Mucosa of gallbladder (tissue), 1 donor: Measurements from ENCODE around the gene ATXN1. TPM values are rescaled to one million over a fixed set of nuclear protein-coding genes. Genes with fewer than 3 reads are reported as not detected.

Experiments used
- DNase-seq: peaks from one replicate; pipeline ENCODE4 v3.0.0-alpha.2; 2020; ENCODE audit warnings: low spot score
- total RNA-seq: library from RNA; stranded (reverse); gene quantifications from one replicate; pipeline ENCODE4 v1.2.1, GENCODE V29; 2021
- donor health status: DM: no; HTN: no; CAD: no.

Gene ATXN1
- total RNA-seq, 1 donor from 2014 or later, result 71.0 TPM

DNA sequence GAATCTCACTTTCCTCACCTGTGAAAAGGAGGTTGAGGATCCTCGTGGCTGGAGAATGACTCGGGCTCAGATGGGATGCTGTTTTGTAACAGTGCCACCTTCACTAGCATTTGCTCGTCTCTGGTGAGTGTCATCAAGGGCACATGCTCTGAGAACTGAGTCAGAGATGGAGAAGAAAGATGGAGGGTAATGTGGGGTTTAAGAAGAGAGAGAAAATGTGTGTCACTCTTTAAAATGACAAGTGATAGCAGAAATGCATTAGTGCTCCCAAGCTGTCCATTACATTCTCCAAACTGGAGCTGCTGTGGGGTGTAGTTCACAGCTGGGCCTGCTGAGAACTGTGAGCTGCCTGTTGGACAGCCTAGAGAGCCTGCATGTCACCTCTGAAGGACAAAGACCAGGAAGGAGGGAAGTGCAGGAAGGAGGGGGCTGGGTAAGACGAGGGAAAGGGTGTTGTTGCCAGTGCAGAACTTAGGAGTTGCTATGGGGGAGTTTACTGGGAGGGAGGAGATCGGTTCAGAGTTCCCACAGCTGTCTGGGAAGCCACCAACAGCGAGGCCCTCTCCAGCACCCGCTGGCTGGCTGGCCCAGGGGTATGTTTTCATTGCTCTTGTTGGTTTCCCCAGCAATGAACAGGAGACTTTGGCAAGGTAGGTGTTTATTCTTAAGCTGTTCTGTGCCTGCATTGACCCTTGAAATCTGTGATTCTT is 503.1 kb downstream of the ATXN1 start:
- no peak for DNase-seq

DNA sequence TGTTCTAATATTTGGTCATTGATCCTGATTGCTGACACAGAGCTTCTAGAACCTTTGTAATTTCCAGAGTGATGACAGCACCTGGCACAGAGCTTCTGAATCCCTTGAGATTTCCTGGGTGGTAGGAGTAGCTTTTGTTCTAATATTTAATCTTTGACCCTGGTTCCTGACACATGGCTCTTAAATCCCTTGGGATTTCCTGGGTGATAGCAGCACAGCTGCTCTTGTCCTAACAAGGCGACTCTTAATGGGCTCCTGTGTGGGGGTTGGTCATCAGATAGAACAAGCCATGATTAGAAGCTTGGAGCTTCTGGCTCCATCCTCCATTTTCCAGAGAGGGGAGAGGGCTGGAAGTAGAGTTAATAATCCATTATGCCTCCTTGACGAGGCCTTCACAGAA is 504.5 kb downstream of the ATXN1 start:
- no peak for DNase-seq

DNA sequence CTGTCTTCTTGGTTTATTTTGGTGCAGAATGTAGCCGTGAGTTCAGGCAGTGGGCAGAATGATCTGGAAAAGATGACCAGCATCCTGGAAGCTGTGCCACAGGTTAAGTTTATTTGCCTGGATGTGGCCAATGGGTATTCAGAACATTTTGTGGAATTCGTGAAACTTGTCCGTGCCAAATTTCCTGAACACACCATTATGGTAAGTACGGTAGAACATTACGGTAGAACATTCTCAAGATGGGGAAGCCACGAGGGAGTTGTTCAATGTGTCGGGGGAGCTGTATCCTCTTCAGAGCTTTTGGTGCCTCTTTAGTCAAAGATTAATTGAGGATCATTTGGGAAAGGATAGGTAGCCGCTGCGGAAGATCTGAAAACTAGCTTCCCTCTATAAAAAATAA is 506.7 kb downstream of the ATXN1 start:
- DNase-seq, result no peak

DNA sequence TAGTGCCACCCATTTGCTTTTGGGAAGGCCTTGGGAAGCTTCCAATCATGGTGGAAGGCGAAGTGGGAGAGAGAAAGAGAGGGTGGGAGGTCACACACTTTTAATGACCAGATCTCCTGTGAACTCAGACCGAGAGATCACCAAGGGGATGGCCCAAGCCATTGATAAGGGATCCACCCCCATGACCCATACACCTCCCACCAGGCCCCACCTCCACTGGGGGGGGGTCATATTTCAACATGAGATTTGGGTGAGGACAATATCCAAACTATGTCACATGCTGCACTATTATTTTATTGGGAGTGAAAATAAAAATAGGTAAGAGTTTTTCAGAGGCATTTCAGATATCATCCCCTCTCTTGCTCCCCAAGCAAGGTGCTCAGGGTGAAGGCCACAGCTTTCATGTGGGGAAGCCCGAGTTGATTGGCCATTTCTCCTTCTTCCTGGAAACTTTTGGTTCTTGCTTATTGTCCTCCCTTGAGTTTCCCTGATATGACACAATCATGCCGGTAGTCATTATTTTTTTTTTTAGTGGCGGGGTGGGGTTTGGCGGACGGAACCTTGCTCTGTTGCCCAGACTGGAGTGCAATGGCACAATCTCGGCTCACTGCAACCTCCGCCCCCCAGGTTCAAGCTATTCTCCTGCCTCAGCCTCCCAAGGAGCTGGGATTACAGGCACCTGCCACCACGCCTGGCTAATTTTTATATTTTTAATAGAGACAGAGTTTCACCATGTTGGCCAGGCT is 507.7 kb downstream of the ATXN1 start:
- DNase-seq, result no peak

DNA sequence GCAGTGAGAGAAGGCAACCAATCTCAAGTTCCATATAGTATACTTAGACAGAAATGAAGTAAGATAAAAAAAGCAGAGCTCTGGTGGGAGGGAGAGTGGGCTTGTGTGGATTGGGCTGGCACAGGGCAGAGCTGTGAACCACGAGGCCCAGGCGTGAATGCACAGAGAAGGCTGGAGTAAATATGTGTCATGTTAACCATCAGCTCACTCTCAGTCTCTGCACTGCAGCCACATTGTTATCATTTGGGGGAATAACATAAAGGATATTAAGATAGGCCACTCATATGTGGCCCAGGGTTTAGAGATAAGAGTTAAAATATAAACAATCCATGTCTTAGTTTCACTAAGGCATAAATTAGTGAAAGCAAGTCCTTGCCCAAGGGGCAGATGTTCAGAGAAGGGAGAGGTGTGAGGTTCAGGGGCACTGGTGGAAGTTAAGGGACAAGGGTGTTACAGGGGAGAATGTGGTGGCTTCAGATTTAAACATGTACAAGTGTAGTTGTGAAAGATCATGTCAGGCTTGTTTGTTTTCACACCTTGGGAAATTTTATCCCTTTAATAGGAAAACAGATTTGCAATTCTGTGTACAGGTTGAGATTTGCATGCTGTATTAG is 508.5 kb downstream of the ATXN1 start:
- no peak for DNase-seq

DNA sequence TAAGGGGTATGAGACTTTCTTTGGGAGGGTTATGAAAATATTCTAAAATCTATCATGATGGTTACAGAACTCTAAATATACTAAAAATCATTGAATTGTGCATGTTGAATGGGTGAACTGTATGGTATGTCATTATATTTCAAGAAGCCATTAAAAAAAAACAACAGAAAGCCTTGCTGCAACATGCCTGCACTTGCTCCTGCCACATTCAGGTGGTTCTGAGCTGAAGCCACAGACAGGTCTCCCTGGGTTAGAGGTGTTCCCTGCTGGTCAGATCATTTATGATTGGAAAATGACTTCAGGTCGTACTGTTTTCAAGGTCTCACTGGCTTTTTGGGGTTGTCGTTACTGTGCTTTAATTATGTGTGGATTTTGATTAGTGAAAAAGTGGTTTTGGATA is 509.6 kb downstream of the ATXN1 start:
- no peak for DNase-seq

DNA sequence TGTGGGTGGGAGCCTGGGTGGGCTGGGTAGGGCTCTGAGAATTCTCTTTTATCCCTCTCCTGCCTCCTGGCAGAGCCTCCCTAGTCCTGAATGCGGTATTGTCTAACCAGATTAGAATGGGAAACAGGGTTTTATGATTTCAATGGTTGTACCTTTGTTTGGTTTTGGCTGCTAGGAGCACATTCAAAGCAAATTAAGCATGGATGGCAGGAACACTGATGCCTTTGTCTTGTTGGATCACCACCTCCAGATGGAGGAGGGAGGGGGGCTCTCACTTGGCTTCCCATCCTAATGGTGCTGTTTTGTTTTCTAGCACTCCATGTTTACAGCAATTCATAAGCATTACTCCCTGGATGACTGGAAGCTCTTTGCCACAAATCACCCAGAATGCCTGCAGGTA is 511.3 kb downstream of the ATXN1 start:
- DNase-seq, result no peak
